ENCODE data around the gene KNSTRN.
A peak's percentile ranks its signal among the peaks of the same experiment; 100 is the strongest.

Gene KNSTRN

GRCh38 chr15:40382580-40383456 lies at the start of gene KNSTRN:
TSS of gene KNSTRN (plus strand) at chr15:40382721. CDS start at chr15:40382836, 115 bp downstream.
- peak; percentile 88 for DNase-seq (ENCODE audit: low read depth, low spot score)

- DNase-seq (ENCODE audit: low read depth, low spot score), result no peak
Observed at GRCh38 chr15:40333922-40334492, 48.5 kb upstream of the KNSTRN start.

- DNase-seq (ENCODE audit: low read depth, low spot score), result no peak
Observed at GRCh38 chr15:40334541-40334940, 48.0 kb upstream of the KNSTRN start.

GRCh38 chr15:40334941-40335795 lies 47.4 kb upstream of the KNSTRN start:
- DNase-seq (ENCODE audit: low read depth, low spot score), result no peak

GRCh38 chr15:40335938-40336743 lies 46.4 kb upstream of the KNSTRN start:
- DNase-seq (ENCODE audit: low read depth, low spot score), result no peak

GRCh38 chr15:40336744-40337122 lies 45.8 kb upstream of the KNSTRN start:
- DNase-seq (ENCODE audit: low read depth, low spot score), result no peak

GRCh38 chr15:40337597-40337996 lies 44.9 kb upstream of the KNSTRN start:
- DNase-seq (ENCODE audit: low read depth, low spot score), result no peak

- DNase-seq (ENCODE audit: low read depth, low spot score), result no peak
Observed at GRCh38 chr15:40338041-40338657, 44.4 kb upstream of the KNSTRN start.

- DNase-seq (ENCODE audit: low read depth, low spot score), result no peak
Observed at GRCh38 chr15:40338921-40339620, 43.5 kb upstream of the KNSTRN start.

- no peak for DNase-seq (ENCODE audit: low read depth, low spot score)
Observed at GRCh38 chr15:40339621-40339945, 42.9 kb upstream of the KNSTRN start.

GRCh38 chr15:40340038-40340739 lies 42.3 kb upstream of the KNSTRN start:
- no peak for DNase-seq (ENCODE audit: low read depth, low spot score)

- no peak for DNase-seq (ENCODE audit: low read depth, low spot score)
Observed at GRCh38 chr15:40340740-40341400, 41.7 kb upstream of the KNSTRN start, which contains the start of gene CCDC9B. TSS of gene CCDC9B (minus strand) at chr15:40340939. CDS start at chr15:40340819, 120 bp downstream.

- DNase-seq (ENCODE audit: low read depth, low spot score), result no peak
Observed at GRCh38 chr15:40342416-40343320, 39.9 kb upstream of the KNSTRN start.

- DNase-seq (ENCODE audit: low read depth, low spot score), result no peak
Observed at GRCh38 chr15:40343512-40343911, 39.0 kb upstream of the KNSTRN start.

GRCh38 chr15:40344217-40344616 lies 38.3 kb upstream of the KNSTRN start:
- no peak for DNase-seq (ENCODE audit: low read depth, low spot score)

- no peak for DNase-seq (ENCODE audit: low read depth, low spot score)
Observed at GRCh38 chr15:40344631-40345120, 37.8 kb upstream of the KNSTRN start.

GRCh38 chr15:40345225-40345866 lies 37.2 kb upstream of the KNSTRN start:
- no peak for DNase-seq (ENCODE audit: low read depth, low spot score)
